ENCODE data around the gene DISP1.
A peak's percentile ranks its signal among the peaks of the same experiment; 100 is the strongest.
"Not testable (repeated sequence)": the region's sequence is repeated elsewhere in the genome, so short reads cannot be mapped to it uniquely, and the experiment has no call there.

The DISP1 gene

DNA sequence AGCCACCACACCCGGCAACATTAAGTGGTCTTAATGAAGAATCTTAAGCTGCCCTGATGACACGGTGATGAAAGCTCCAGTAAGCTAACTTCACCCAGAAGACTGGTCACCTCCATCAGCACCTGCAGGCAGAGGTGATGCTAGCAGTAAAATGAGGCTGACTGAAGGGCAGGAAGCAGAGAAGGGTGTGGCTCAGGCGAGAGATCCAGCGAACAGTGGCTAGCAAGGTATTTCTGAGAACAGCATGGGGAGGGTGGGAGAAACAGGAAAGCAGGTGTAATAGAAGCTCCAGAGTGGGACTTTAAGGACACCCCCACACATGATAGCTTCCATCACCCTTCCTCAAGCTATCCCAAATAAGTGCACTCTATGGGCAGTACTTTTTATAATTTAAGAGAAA, 15.9 kb upstream of the DISP1 start:
- no peak for DNase-seq

GRCh38 chr1:222801067-222801466, 13.8 kb upstream of the DISP1 start:
- no peak for DNase-seq

GRCh38 chr1:222811671-222812070, 3.2 kb upstream of the DISP1 start:
- DNase-seq = no peak

- DNase-seq = peak; percentile 14
Observed at GRCh38 chr1:222813866-222814535, 838 bp upstream of the DISP1 start.

- no peak for DNase-seq
Observed at GRCh38 chr1:222815440-222815765, 564 bp downstream of the DISP1 start.

GRCh38 chr1:222817529-222817928, 2.7 kb downstream of the DISP1 start:
- no peak for DNase-seq

GRCh38 chr1:222818171-222818570, 3.3 kb downstream of the DISP1 start:
- DNase-seq = no peak

DNA sequence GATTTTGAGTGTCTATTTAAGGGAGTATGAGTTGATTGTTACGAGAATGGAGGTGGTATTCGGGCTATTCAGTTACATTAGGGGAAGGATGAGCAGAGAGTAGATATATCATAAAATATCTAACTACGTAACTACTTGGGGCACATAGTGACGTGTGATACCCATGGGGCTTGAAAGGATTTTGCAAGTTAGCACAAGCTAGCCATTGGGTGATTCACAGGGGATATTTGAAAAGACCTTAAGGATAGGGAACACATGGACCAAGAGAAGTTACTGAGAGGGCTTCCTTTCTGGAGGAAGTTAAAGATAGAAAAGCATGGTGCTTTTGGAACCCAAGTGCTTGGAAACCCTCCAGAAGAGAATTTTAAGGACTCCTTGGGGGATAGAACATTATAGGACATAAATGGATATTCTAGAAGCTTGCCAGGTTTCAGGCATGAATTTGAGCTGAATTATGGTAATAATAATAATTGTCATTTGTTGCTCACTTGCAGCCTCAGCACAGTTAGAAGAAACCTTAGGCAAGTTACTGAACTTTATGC, 5.4 kb downstream of the DISP1 start:
- DNase-seq = no peak

GRCh38 chr1:222821239-222821638, 6.4 kb downstream of the DISP1 start:
- no peak for DNase-seq

GRCh38 chr1:222823695-222824094, 8.9 kb downstream of the DISP1 start:
- no peak for DNase-seq

DNA sequence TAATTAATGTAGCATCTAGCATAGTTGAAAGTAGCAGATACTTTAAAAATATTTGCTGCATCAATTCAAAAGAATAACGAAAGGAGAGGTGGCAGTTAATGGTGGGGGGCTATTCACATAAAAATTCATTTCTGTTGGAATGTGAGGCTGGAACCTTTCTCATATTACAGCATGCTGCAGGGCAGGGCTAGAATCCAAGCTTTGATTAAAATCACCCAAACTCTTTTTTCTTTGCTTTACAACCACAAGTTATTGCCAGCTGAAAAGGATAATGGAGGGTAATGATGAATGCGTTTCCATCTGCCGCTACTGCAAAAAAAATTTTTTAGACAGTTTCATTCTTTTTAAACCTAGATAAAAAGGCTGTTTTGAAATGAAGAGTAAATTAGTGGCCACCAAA, 9.8 kb downstream of the DISP1 start:
- no peak for DNase-seq

- no peak for DNase-seq
Observed at GRCh38 chr1:222828939-222829338, 14.1 kb downstream of the DISP1 start.

DNA sequence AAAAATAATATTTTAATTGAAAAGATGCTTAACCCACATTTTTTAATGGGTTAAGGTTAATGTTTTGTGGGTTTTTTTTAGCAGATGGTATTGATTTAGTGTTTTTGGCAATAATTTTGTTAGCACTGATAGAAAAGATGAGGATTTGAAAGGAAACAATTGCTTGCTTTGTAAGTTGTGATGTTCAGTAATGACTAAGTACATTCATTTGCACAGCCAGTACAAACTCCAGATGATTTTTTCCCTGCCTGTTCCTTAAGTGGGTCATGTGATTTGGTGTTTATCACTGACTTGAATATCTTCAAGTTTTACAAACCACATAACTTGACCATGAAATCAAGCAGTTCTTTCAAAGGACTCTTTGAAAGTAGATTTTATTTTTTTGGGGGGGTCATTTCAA, 15.0 kb downstream of the DISP1 start:
- DNase-seq = no peak

DNA sequence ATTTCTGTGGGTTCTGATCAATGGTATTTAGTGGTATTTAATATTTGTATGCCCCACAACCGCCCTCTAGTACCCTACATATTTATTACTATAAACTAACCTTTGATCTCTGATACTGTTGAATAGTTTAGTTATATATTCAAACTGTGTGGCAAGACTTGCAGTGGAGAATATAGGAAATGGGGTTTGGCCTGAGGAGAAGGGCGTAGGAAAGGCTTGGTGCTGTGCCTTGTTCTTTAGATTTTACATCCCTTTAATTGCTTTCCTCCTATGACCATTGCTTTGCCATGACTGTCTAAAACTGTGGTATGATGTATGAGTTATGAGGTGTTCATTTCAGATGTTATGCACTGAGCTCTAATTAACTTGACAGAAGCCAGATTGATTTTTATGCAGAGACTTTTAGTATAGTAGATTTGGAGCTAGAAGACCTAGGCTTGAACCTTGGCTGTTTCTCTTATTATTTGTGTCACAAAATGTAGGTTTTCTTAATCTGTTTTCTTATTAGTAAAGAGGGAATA, 18.6 kb downstream of the DISP1 start:
- DNase-seq = no peak

DNA sequence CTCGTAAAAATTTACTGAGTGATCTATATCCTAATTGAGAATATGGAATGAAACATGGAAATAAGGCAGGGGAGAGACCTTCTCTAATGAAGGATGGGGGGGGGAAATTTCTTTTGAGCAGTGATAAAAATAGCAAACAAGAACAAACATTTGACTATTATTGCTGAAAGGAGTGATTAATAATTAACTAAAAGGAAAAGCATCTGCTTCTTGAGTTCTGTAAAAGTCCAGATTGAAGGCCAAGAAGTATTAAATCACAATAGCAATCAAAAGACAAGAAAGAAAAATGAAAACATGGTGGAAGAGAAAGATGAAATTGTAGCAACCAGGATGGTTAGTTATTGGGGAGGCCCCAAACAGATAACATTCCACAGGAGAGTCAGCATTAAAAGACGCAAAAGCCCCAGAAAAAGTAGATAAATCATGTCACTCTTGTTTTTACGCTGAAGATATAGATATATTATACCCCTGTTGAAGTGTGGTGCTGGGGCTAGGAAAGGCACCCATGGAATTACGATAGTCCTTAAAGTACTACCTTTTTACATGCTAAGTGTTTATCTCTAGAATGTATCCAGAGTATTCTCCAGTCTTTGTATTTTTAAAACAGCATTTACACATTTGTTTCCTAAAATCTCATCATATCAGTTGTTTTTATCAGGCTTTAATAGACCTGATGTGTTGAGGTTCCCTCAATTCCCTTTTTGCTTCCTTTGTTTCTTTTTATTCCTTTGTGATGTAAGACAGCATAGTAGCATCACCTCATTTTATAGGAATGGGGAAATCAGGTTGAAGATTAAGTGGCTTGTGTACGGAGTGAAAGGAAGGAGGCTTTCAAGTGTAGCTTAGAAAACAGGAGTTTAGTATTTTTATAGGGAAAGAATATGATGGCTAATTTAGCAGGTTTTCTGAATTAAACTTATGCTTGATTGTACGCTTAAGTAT, 28.9 kb downstream of the DISP1 start:
- no peak for DNase-seq

DNA sequence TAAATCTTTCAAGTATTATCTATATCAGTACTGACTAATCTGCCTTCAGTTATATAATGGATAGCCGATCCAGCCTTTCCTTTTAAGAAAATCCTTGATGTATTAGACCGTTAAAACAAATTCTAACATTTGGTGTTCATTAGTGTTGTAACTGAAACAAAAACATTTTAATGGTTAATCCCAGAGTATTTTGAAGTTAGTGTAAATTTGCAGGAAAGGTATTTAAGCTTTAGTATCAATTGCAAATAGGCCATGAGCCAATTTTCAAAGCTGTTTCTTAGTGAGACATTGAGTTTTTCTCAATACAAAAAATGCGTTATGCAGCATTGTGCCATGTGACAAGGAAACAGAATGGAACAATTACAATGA, 29.6 kb downstream of the DISP1 start:
- no peak for DNase-seq

DNA sequence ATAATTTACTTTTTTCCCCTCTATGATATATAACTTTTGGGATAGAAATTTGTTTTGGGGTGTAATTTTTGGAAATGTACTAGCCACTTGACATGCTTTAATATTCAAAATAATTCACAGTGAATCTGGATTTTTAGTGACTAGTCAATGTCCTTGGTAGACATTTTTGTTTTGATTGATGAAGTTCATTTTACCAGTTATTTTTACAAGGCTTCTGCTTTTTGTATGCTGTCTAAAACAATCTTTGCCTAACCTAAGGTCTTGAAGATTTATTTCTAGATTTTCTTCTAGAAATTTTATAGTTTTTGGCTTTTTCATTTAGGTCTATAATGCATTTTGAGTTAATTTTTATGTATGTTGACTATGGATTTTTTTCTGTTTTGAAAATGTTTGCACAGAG, 30.9 kb downstream of the DISP1 start:
- no peak for DNase-seq

GRCh38 chr1:222850550-222850949, 35.7 kb downstream of the DISP1 start:
- not testable (repeated sequence) for DNase-seq

DNA sequence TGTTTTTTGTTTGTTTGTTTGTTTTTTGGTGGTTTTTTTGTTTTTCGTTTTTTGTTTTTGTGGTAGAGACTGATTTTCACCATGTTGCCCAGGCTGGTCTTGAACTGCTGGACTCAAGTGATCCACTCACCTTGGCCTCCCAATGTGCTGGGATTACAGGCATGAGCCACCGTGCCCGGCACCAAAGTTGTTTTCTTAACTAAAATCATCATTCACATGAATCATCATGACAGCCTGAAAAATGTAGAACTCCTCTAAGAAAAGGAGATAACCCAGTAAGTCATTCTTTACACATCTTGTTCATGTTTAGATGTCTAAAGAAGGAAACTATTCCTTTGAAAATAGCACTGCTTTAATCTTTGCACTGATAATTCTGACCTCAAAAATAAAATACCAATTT, 37.5 kb downstream of the DISP1 start:
- no peak for DNase-seq

DNA sequence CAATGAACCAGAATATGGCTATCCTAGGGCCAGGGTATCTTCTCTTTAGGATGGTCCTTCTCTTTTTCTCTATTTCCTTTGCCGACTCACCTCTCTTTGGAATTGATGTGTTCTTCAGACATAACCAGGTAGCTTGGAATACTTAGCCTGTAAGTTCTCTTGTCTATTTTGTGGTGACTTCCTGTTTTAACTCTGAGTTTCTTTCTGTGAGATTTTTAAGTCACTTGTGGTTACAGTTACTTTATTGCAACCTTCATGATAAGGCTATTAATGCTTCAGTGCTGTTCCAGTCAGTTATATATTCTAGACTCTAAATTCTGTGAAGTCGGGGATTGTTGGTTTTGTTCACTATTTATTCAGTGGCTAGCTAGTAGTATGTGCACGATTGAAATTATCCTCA, 46.2 kb downstream of the DISP1 start:
- no peak for DNase-seq

Measured in activated CD4-positive, alpha-beta T cell treated with anti-CD3 and anti-CD28 coated beads for 48 hours (primary cell).